ENCODE results near the gene TREML2. TPM values are rescaled to one million over a fixed set of nuclear protein-coding genes. Genes with fewer than 3 reads are reported as not detected.
"Not testable (repeated sequence)": the region's sequence is repeated elsewhere in the genome, so short reads cannot be mapped to it uniquely, and the experiment has no call there.

Gene TREML2
- total RNA-seq, 1 donor from 2014 or later = not detected

- no peaks in the 10 kb centered on the region for H3K4me1 ChIP-seq
- no peaks in the 10 kb centered on the region for H3K36me3 ChIP-seq
- intact Hi-C loops (cut with DNase I) = no loop called here
- H3K27ac ChIP-seq = no peak overlapping the region
- H3K27me3 ChIP-seq = no peaks in the 10 kb centered on the region
- TF ChIP-seq, protein P1, sequence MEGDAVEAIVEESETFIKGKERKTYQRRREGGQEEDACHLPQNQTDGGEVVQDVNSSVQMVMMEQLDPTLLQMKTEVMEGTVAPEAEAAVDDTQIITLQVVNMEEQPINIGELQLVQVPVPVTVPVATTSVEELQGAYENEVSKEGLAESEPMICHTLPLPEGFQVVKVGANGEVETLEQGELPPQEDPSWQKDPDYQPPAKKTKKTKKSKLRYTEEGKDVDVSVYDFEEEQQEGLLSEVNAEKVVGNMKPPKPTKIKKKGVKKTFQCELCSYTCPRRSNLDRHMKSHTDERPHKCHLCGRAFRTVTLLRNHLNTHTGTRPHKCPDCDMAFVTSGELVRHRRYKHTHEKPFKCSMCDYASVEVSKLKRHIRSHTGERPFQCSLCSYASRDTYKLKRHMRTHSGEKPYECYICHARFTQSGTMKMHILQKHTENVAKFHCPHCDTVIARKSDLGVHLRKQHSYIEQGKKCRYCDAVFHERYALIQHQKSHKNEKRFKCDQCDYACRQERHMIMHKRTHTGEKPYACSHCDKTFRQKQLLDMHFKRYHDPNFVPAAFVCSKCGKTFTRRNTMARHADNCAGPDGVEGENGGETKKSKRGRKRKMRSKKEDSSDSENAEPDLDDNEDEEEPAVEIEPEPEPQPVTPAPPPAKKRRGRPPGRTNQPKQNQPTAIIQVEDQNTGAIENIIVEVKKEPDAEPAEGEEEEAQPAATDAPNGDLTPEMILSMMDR (IDR thresholded peaks at IDR 0.05) = no peak
- TF ChIP-seq POLR2A (IDR thresholded peaks at IDR 0.05) = no peak
- DNase-seq (ENCODE audit: extremely low spot score in 2 of 2) = peak in 1 of 2 donors; percentile 44
- no peak overlapping the region for H3K4me3 ChIP-seq
- no peaks in the 10 kb centered on the region for H3K9me3 ChIP-seq
Observed at GRCh38 chr6:41193171-41193734, 7.7 kb downstream of the TREML2 start.

- DNase-seq (ENCODE audit: extremely low spot score in 2 of 2) = no peak
- H3K4me3 ChIP-seq = no peak overlapping the region
- no peaks in the 10 kb centered on the region for H3K36me3 ChIP-seq
- H3K27ac ChIP-seq = no peak overlapping the region
- H3K27me3 ChIP-seq = no peaks in the 10 kb centered on the region
- no peaks in the 10 kb centered on the region for H3K4me1 ChIP-seq
- intact Hi-C loops (cut with DNase I) = no loop called here
- no peaks in the 10 kb centered on the region for H3K9me3 ChIP-seq
- TF ChIP-seq POLR2AphosphoS5 (IDR thresholded peaks at IDR 0.05; ENCODE audit: insufficient read depth in 1 of 2, low read depth in 1 of 2) = no peak
- TF ChIP-seq, protein P1 (IDR thresholded peaks at IDR 0.05) = no peak
- no peak for TF ChIP-seq POLR2A (IDR thresholded peaks at IDR 0.05)
Observed at GRCh38 chr6:41191569-41191968, 9.4 kb downstream of the TREML2 start.

DNA sequence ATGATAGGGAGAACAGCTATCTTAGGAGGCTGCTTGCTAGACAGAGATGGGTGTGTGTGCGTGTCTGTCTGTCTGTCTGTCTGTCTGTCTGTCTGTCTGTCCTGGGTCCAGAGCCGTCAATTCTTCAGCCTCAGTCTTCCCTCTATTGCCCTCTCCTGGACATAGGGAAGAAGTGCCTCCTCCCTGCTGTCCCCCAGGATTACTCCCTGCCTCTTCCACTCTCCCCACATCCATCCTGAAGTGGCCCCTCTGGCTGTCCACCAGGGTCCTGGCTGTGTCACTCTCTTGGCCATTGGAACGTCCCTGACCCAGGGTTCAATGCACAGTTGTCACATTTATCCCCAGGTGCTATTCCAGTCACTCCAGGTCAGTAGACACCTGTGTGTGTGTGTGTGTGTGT is 10.2 kb downstream of the TREML2 start:
- no peak for TF ChIP-seq POLR2A (IDR thresholded peaks at IDR 0.05)
- TF ChIP-seq, protein P1 (IDR thresholded peaks at IDR 0.05) = no peak
- TF ChIP-seq POLR2AphosphoS5 (IDR thresholded peaks at IDR 0.05; ENCODE audit: insufficient read depth in 1 of 2, low read depth in 1 of 2) = no peak
- Histone ChIP-seq H3K4me3 (no peak overlapping the region), H3K9me3 (no peaks in the 10 kb centered on the region), H3K27ac (no peak overlapping the region), H3K36me3 (no peaks in the 10 kb centered on the region), H3K4me1 (no peaks in the 10 kb centered on the region), H3K27me3 (no peaks in the 10 kb centered on the region)
- DNase-seq (ENCODE audit: extremely low spot score in 2 of 2) = no peak
- intact Hi-C loops (cut with DNase I) = no loop called here

DNA sequence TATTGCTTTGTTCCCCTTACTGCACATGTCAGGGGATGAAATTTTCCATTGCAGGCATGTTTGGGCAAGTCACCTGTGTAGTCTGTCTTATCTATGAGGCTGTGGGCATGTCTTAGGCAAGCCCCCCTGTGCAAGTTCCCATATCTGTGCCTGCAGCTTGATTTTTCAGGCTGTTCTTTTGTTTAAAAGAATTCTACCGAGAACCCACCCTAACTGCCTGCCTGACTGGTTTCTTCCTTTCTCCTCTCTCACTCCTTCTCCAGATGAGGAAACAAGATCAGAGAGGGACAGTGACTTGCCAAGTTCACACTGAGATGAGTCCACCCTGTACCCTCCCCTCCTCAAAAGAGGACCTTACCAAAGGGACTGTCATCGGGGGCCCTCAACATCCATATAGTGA is 11.0 kb downstream of the TREML2 start:
- H3K27ac ChIP-seq = no peak overlapping the region
- TF ChIP-seq POLR2AphosphoS5 (IDR thresholded peaks at IDR 0.05; ENCODE audit: insufficient read depth in 1 of 2, low read depth in 1 of 2) (no peak), POLR2A (IDR thresholded peaks at IDR 0.05) (no peak)
- TF ChIP-seq, protein P1 (IDR thresholded peaks at IDR 0.05) = no peak
- no peak for DNase-seq (ENCODE audit: extremely low spot score in 2 of 2)
- intact Hi-C loops (cut with DNase I) = no loop called here
- H3K27me3 ChIP-seq = no peaks in the 10 kb centered on the region
- H3K36me3 ChIP-seq = no peaks in the 10 kb centered on the region
- H3K9me3 ChIP-seq = no peaks in the 10 kb centered on the region
- H3K4me1 ChIP-seq = no peaks in the 10 kb centered on the region
- no peak overlapping the region for H3K4me3 ChIP-seq

GRCh38 chr6:41189046-41189445 is 11.9 kb downstream of the TREML2 start:
- H3K36me3 ChIP-seq; intact Hi-C loops (cut with DNase I); H3K9me3 ChIP-seq; H3K4me3 ChIP-seq; H3K4me1 ChIP-seq; DNase-seq (ENCODE audit: extremely low spot score in 2 of 2); H3K27ac ChIP-seq; H3K27me3 ChIP-seq: not testable (repeated sequence)

Measured in vagina (tissue), 2 donors.